GM12873 (cell line): ENCODE measurements around the gene NOXO1.

ENCODE experiments used
- CTCF ChIP-seq: IDR thresholded peaks from 2 replicates; pipeline ENCODE4 v1.5.1; 2012; ENCODE audit warnings: low read depth, mild to moderate bottlenecking, moderate library complexity, low read length, control low read depth; ENCODE audit not compliant: insufficient read depth; ENCODE audit errors: missing control alignments

Gene NOXO1

GRCh38 chr16:1966460-1966859 lies 14.8 kb downstream of the NOXO1 start, which contains the start of gene RNF151:
Gene RNF151 (plus strand): TSS chr16:1966856. CDS start chr16:1966882, 26 bp downstream.
- no peak for TF ChIP-seq CTCF

- no peak for TF ChIP-seq CTCF
Measured at GRCh38 chr16:1965396-1966001, 15.8 kb downstream of the NOXO1 start.

GRCh38 chr16:1964506-1965395 lies 16.5 kb downstream of the NOXO1 start, which contains the start of gene RPS2:
Gene RPS2 (minus strand): TSS chr16:1964826. CDS start chr16:1964625, 201 bp downstream.
- TF ChIP-seq CTCF, result no peak

- TF ChIP-seq CTCF, result peak; percentile 12
Measured at GRCh38 chr16:1963806-1964505, 17.3 kb downstream of the NOXO1 start.

GRCh38 chr16:1961651-1962067 lies 19.6 kb downstream of the NOXO1 start:
- TF ChIP-seq CTCF, result no peak

DNA sequence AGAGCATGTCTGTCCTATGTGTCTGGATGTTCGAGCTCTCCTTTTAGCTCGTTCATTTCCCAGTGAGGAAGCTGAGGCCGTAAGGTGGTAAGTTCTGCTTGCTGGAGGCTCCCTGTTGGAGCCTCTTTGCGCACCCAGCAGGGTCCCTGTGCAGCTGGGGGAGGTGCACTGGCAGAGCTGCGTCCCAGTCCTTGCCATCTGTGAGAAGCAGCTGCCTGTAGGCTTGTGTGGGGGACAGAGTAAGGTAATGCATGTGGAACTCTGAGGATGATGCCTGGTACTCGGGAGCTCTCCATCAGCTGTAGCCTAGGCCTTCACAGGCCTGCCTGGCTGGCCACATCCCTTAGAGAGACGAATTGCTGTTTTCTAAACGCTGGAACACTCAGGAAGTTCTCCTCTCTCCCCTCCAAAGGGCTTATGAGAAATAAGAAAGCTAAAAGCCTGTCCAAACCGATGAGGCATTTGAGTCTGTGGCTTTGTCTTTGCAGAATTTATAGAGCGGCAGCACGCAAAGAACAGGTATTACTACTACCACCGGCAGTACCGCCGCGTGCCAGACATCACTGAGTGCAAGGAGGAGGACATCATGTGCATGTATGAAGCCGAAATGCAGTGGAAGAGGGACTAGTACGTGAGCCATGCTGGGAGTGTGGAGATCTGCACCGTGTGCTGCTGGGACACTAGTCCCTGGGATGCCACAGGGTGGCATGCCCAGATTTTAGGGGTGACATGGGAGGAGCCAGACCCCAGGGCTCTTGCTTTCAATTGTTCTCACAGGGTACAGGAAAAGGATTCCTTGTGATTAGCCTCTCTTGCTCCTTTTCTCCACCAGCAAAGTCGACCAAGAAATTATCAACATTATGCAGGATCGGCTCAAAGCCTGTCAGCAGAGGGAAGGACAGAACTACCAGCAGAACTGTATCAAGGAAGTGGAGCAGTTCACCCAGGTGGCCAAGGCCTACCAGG lies 20.3 kb downstream of the NOXO1 start:
- no peak for TF ChIP-seq CTCF
